HL-60 (cell line): Measurements from ENCODE around the gene FUT8.

Source experiments
- DNase-seq, 2 experiments: peaks; one replicate each; pipeline ENCODE4 v3.0.0-alpha.2; 2010 to 2020; ENCODE audit warnings: low read depth in 1 of 2, low spot score in 1 of 2
- H3K27ac ChIP-seq: fragments of 250-450 bp; sonication (Bioruptor Pico); replicated peaks from 2 replicates; pipeline ENCODE4 v1.5.1; 2020; ENCODE audit warnings: mild to moderate bottlenecking, moderate library complexity
- H3K27me3 ChIP-seq: fragments of 250-450 bp; sonication (Bioruptor Pico); 2 replicates; pipeline ENCODE4 v1.5.1; 2021; ENCODE audit warnings: mild to moderate bottlenecking, moderate library complexity; ENCODE audit not compliant: insufficient read depth, poor library complexity, severe bottlenecking
- H3K4me3 ChIP-seq: replicated peaks from 2 replicates; pipeline ENCODE4 v1.5.1; 2011; ENCODE audit warnings: mild to moderate bottlenecking, control low read depth, low read length; ENCODE audit not compliant: insufficient read depth
- GABPA ChIP-seq: IDR thresholded peaks from 2 replicates; pipeline ENCODE4 v1.6.1; 2012; ENCODE audit warnings: low read depth
- POLR2AphosphoS5 ChIP-seq: IDR thresholded peaks from 2 replicates; pipeline ENCODE4 v1.6.1; 2012; ENCODE audit warnings: low read depth
- SPI1 ChIP-seq: IDR thresholded peaks from 2 replicates; pipeline ENCODE4 v1.6.1; 2012; ENCODE audit warnings: low read depth, mild to moderate bottlenecking, borderline replicate concordance
- TF ChIP-seq, protein P1 (sequence below): IDR thresholded peaks from 2 replicates; pipeline ENCODE4 v1.6.1; 2012; ENCODE audit warnings: low read depth; ENCODE audit not compliant: insufficient replicate concordance
- TF ChIP-seq, protein P2 (sequence below): IDR thresholded peaks from one replicate; pipeline ENCODE4 v1.5.1; 2011; ENCODE audit warnings: low read length, control low read depth, inconsistent platforms; ENCODE audit not compliant: insufficient read depth

FUT8 gene

DNA sequence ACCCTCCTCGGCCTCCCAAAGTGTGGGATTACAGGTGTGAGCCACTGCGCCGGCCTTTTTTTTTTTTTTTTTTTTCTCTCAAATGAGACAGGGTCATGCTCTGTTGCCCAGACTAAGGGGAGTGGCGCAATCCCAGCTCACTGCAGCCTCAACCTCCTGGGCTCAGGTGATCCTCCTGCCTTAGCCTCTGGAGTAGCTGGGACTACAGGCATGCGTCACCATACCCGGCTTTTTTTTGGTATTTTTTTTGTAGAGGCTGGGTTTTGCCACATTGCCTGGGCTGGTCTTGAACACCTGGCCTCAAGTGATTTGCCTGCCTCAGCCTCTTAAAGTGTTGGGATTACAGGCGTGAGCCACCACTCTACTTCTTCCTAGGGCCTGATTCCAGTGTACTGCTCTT is 18.7 kb downstream of the FUT8 start:
- TF ChIP-seq, protein P1, sequence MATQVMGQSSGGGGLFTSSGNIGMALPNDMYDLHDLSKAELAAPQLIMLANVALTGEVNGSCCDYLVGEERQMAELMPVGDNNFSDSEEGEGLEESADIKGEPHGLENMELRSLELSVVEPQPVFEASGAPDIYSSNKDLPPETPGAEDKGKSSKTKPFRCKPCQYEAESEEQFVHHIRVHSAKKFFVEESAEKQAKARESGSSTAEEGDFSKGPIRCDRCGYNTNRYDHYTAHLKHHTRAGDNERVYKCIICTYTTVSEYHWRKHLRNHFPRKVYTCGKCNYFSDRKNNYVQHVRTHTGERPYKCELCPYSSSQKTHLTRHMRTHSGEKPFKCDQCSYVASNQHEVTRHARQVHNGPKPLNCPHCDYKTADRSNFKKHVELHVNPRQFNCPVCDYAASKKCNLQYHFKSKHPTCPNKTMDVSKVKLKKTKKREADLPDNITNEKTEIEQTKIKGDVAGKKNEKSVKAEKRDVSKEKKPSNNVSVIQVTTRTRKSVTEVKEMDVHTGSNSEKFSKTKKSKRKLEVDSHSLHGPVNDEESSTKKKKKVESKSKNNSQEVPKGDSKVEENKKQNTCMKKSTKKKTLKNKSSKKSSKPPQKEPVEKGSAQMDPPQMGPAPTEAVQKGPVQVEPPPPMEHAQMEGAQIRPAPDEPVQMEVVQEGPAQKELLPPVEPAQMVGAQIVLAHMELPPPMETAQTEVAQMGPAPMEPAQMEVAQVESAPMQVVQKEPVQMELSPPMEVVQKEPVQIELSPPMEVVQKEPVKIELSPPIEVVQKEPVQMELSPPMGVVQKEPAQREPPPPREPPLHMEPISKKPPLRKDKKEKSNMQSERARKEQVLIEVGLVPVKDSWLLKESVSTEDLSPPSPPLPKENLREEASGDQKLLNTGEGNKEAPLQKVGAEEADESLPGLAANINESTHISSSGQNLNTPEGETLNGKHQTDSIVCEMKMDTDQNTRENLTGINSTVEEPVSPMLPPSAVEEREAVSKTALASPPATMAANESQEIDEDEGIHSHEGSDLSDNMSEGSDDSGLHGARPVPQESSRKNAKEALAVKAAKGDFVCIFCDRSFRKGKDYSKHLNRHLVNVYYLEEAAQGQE: no peak
- TF ChIP-seq GABPA (no peak), SPI1 (no peak), POLR2AphosphoS5 (no peak)
- TF ChIP-seq, protein P2, sequence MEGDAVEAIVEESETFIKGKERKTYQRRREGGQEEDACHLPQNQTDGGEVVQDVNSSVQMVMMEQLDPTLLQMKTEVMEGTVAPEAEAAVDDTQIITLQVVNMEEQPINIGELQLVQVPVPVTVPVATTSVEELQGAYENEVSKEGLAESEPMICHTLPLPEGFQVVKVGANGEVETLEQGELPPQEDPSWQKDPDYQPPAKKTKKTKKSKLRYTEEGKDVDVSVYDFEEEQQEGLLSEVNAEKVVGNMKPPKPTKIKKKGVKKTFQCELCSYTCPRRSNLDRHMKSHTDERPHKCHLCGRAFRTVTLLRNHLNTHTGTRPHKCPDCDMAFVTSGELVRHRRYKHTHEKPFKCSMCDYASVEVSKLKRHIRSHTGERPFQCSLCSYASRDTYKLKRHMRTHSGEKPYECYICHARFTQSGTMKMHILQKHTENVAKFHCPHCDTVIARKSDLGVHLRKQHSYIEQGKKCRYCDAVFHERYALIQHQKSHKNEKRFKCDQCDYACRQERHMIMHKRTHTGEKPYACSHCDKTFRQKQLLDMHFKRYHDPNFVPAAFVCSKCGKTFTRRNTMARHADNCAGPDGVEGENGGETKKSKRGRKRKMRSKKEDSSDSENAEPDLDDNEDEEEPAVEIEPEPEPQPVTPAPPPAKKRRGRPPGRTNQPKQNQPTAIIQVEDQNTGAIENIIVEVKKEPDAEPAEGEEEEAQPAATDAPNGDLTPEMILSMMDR: no peak
- Histone ChIP-seq H3K4me3 (no peak overlapping the region), H3K27ac (no peak overlapping the region), H3K27me3 (no peaks in the 10 kb centered on the region)
- no peak for DNase-seq

DNA sequence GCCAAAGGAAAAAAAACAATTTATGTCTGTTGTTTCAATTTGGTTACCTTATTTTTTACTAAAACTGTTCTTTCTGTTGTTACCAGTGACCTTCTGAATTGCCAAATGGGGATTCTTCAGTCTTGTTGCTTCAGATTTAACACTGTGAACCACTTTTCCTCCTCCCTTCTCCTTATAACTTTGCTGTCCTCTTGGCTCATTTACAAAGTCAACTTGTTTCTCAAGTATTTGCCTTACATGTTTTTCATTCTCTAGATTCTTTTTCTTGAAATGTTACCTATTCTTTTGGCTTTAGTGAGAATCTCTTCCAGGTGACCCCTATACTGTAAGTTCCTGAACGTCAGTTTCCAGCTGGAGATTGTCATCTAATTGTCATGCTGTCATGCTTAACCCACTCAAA is 19.4 kb downstream of the FUT8 start:
- no peaks in the 10 kb centered on the region for H3K27me3 ChIP-seq
- no peak overlapping the region for H3K27ac ChIP-seq
- H3K4me3 ChIP-seq: no peak overlapping the region
- no peak for DNase-seq
- TF ChIP-seq SPI1 (no peak), GABPA (no peak), POLR2AphosphoS5 (no peak)
- TF ChIP-seq, protein P1: no peak

DNA sequence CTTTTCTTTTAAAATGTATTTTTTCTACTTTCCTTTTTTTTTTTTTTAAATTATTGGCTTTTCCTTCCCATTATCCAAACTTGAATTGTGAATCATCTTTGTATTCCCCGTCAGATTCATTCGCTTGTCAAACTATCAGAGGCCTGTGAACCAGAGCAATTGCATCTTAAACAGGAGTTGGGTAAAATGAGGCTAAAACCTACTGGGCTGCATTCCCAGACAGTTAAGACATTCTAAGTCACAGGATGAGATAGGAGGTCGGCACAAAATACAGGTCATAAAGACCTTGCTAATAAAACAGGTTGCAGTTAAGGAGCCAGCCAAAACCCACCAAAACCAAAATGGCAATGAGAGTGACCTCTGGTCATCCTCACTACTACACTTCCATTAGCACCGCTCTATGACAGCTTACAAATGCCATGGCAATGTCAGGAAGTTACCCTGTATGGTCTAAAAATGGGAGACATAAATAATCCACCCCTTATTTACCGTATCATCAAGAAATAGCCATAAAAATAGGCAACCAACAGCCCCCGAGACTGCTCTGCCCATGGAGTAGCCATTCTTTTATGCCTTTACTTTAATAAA is 19.9 kb downstream of the FUT8 start:
- DNase-seq: no peak
- Histone ChIP-seq H3K27ac (no peak overlapping the region), H3K27me3 (no peaks in the 10 kb centered on the region), H3K4me3 (no peak overlapping the region)
- TF ChIP-seq, protein P1: no peak
- TF ChIP-seq POLR2AphosphoS5 (no peak), SPI1 (no peak), GABPA (no peak)
- TF ChIP-seq, protein P2: no peak
